ENCODE data around the gene UGT1A10.
"Not testable (repeated sequence)": the region's sequence is repeated elsewhere in the genome, so short reads cannot be mapped to it uniquely, and the experiment has no call there.

DNA sequence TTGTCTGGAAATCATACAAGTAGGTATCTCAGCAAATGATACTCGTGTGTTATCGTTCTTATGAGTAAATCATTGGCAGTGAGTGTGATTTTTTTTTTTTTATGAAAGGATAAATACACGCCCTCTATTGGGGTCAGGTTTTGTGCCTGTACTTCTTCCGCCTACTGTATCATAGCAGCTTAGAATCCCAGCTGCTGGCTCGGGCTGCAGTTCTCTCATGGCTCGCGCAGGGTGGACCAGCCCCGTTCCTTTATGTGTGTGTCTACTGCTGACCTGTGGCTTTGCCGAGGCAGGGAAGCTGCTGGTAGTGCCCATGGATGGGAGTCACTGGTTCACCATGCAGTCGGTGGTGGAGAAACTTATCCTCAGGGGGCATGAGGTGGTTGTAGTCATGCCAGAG is at the start of gene UGT1A10:
- TF ChIP-seq, protein P1, sequence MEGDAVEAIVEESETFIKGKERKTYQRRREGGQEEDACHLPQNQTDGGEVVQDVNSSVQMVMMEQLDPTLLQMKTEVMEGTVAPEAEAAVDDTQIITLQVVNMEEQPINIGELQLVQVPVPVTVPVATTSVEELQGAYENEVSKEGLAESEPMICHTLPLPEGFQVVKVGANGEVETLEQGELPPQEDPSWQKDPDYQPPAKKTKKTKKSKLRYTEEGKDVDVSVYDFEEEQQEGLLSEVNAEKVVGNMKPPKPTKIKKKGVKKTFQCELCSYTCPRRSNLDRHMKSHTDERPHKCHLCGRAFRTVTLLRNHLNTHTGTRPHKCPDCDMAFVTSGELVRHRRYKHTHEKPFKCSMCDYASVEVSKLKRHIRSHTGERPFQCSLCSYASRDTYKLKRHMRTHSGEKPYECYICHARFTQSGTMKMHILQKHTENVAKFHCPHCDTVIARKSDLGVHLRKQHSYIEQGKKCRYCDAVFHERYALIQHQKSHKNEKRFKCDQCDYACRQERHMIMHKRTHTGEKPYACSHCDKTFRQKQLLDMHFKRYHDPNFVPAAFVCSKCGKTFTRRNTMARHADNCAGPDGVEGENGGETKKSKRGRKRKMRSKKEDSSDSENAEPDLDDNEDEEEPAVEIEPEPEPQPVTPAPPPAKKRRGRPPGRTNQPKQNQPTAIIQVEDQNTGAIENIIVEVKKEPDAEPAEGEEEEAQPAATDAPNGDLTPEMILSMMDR (IDR thresholded peaks at IDR 0.05; ENCODE audit: low read depth, low read length), result not testable (repeated sequence)
- TF ChIP-seq POLR2A (IDR thresholded peaks at IDR 0.05; ENCODE audit: extremely low read depth, insufficient read length), result not testable (repeated sequence)
